Measurements from ENCODE around the gene NID2.

DNA sequence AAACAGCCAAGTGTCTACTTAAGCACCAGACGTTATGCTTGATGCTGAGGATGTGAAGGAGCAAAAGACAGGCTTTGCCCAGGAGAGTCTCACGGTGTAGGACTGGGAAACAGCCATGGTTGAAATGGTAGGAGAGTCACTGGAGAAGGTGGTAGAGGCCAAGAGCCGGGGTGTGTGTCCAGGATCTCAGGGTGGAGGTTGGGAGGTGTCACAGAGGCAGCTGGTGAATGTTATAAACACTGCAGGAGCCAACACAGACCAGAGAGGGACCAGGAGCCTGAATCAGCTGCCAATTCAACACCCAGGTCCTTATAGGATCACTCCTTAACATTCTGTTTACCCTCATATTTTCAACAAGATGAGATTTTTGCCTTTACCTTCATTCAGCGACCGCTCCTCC, 7.5 kb downstream of the NID2 start:
- TF ChIP-seq ZBTB8A (IDR thresholded peaks at IDR 0.05; ENCODE audit: partially characterized antibody) (no peak), CHD4 (IDR thresholded peaks at IDR 0.05; ENCODE audit: insufficient read depth, insufficient replicate concordance, low read depth, low read length, poor library complexity, severe bottlenecking) (no peak), HCFC1 (IDR thresholded peaks at IDR 0.05; ENCODE audit: low read depth, low read length) (no peak), MEF2A (IDR thresholded peaks at IDR 0.05; ENCODE audit: control insufficient read depth, low read depth, low read length) (no peak), SIN3A (IDR thresholded peaks at IDR 0.05; ENCODE audit: borderline replicate concordance in 2 of 2, control insufficient read depth in 1 of 2, low read depth in 2 of 2, low read length in 2 of 2) (no peak)
- TF ChIP-seq, protein P1, sequence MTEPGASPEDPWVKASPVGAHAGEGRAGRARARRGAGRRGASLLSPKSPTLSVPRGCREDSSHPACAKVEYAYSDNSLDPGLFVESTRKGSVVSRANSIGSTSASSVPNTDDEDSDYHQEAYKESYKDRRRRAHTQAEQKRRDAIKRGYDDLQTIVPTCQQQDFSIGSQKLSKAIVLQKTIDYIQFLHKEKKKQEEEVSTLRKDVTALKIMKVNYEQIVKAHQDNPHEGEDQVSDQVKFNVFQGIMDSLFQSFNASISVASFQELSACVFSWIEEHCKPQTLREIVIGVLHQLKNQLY (CRISPR knock-in tag; conservative IDR thresholded peaks at IDR 0.05): no peak
- TF ChIP-seq, protein P2, sequence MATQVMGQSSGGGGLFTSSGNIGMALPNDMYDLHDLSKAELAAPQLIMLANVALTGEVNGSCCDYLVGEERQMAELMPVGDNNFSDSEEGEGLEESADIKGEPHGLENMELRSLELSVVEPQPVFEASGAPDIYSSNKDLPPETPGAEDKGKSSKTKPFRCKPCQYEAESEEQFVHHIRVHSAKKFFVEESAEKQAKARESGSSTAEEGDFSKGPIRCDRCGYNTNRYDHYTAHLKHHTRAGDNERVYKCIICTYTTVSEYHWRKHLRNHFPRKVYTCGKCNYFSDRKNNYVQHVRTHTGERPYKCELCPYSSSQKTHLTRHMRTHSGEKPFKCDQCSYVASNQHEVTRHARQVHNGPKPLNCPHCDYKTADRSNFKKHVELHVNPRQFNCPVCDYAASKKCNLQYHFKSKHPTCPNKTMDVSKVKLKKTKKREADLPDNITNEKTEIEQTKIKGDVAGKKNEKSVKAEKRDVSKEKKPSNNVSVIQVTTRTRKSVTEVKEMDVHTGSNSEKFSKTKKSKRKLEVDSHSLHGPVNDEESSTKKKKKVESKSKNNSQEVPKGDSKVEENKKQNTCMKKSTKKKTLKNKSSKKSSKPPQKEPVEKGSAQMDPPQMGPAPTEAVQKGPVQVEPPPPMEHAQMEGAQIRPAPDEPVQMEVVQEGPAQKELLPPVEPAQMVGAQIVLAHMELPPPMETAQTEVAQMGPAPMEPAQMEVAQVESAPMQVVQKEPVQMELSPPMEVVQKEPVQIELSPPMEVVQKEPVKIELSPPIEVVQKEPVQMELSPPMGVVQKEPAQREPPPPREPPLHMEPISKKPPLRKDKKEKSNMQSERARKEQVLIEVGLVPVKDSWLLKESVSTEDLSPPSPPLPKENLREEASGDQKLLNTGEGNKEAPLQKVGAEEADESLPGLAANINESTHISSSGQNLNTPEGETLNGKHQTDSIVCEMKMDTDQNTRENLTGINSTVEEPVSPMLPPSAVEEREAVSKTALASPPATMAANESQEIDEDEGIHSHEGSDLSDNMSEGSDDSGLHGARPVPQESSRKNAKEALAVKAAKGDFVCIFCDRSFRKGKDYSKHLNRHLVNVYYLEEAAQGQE (IDR thresholded peaks at IDR 0.05; ENCODE audit: borderline replicate concordance): no peak
- TF ChIP-seq, protein P2 (CRISPR knock-in tag; IDR thresholded peaks at IDR 0.05; ENCODE audit: low read depth): no peak

Data from K562 (cell line).